A549 (cell line): ENCODE data around the gene CTTN. TPM values are rescaled to one million over a fixed set of nuclear protein-coding genes. Genes with fewer than 3 reads are reported as not detected.

Source experiments
- ATAC-seq, 2 experiments: fragments of 200-7000 bp in 1 of 2; fragments of >200 bp in 1 of 2; cut with Nextera tagmentation in 1 of 2; cut with Tn5 transposase in 1 of 2; 3 replicates each; pipeline versions ENCODE4 v1.8.0 to v1.9.1; 2018 to 2020; ENCODE audit warnings: mild to moderate bottlenecking in 1 of 2, moderate library complexity in 1 of 2
- CTCF ChIA-PET: fragments of 300-600 bp; sonication (Branson Sonifier 250); formaldehyde crosslinking; extraction: SDS; loops from one replicate; lab custom pipeline; 2021; ENCODE audit warnings: antibody characterized with exemption, inconsistent platforms; lab: Yijun Ruan, JAX
- POLR2A ChIA-PET: fragments of 350-600 bp; formaldehyde crosslinking; extraction: SDS; loops from one replicate; lab custom pipeline; 2021; ENCODE audit warnings: antibody characterized with exemption, inconsistent platforms; lab: Yijun Ruan, JAX
- DNase-seq, 2 experiments: peaks; one replicate each; pipeline versions ENCODE4 v3.0.0 to v3.0.0-alpha.2; 2011 to 2016; ENCODE audit warnings: low read depth in 1 of 2, low spot score in 1 of 2
- FAIRE-seq: peaks from 2 replicates; lab custom pipeline; 2011; peaks lifted over from hg19 to GRCh38; lab: Jason Lieb, UNC
- H3K27ac ChIP-seq, 2 experiments: fragments of >200 bp; sonication (Bioruptor Twin); formaldehyde crosslinking; 3 replicates each; pipeline ENCODE4 v1.5.1; 2016 to 2017
- H3K4me1 ChIP-seq: fragments of >200 bp; sonication (Bioruptor Twin); formaldehyde crosslinking; 3 replicates; pipeline ENCODE4 v1.6.1; 2016
- H3K4me2 ChIP-seq: fragments of >200 bp; sonication (Bioruptor Twin); formaldehyde crosslinking; 3 replicates; pipeline ENCODE4 v1.6.1; 2016
- H3K4me3 ChIP-seq: fragments of >200 bp; sonication (Bioruptor Twin); formaldehyde crosslinking; 3 replicates; pipeline ENCODE4 v1.5.1; 2016
- H3K9me3 ChIP-seq: fragments of >200 bp; sonication (Bioruptor Twin); formaldehyde crosslinking; 3 replicates; pipeline ENCODE4 v1.6.1; 2016
- BHLHE40 ChIP-seq: IDR thresholded peaks from 2 replicates; pipeline ENCODE4 v1.6.1; 2012; ENCODE audit warnings: low read depth, low read length, inconsistent platforms
- CBX2 ChIP-seq: fragments of 200-600 bp; sonication (generic); IDR thresholded peaks from 2 replicates; pipeline ENCODE4 v1.6.1; 2016; ENCODE audit warnings: low read depth, mild to moderate bottlenecking, borderline replicate concordance
- CEBPB ChIP-seq, 2 experiments: fragments of >200 bp in 1 of 2; sonication (Bioruptor Twin) in 1 of 2; formaldehyde crosslinking in 1 of 2; IDR thresholded peaks; 2 replicates each; pipeline ENCODE4 v1.6.1; 2012 to 2016
- CHD2 ChIP-seq: fragments of 150-350 bp; IDR thresholded peaks from 2 replicates; pipeline ENCODE4 v1.6.1; 2014; ENCODE audit warnings: low read length; ENCODE audit not compliant: partially characterized antibody
- EHMT2 ChIP-seq: fragments of 200-600 bp; sonication (generic); IDR thresholded peaks from 2 replicates; pipeline ENCODE4 v1.6.1; 2016; ENCODE audit warnings: antibody characterized with exemption, low read depth, mild to moderate bottlenecking, moderate library complexity
- EP300 ChIP-seq, 2 experiments: fragments of >200 bp; sonication (Bioruptor Twin); formaldehyde crosslinking; IDR thresholded peaks; 2 replicates in 1 of 2; 3 replicates in 1 of 2; pipeline ENCODE4 v1.6.1; 2016 to 2017
- FOSB ChIP-seq: fragments of 250-450 bp; sonication (Bioruptor Pico); IDR thresholded peaks from 2 replicates; pipeline ENCODE4 v1.5.0; 2020; ENCODE audit warnings: mild to moderate bottlenecking, moderate library complexity
- HDAC2 ChIP-seq: fragments of 200-600 bp; sonication (generic); IDR thresholded peaks from 2 replicates; pipeline ENCODE4 v1.6.1; 2016
- HMGXB4 ChIP-seq: fragments of 250-450 bp; sonication (Bioruptor Pico); IDR thresholded peaks from 2 replicates; pipeline ENCODE4 v1.5.0; 2021; ENCODE audit warnings: mild to moderate bottlenecking, moderate library complexity, borderline replicate concordance
- HOXB5 ChIP-seq: fragments of 250-450 bp; sonication (Bioruptor Pico); IDR thresholded peaks from 2 replicates; pipeline ENCODE4 v1.5.0; 2020; ENCODE audit warnings: mild to moderate bottlenecking, moderate library complexity
- JUNB ChIP-seq: fragments of >200 bp; sonication (Bioruptor Twin); formaldehyde crosslinking; IDR thresholded peaks from 2 replicates; pipeline ENCODE4 v1.6.1; 2016
- KDM5A ChIP-seq: fragments of 200-600 bp; sonication (generic); IDR thresholded peaks from 2 replicates; pipeline ENCODE4 v1.6.1; 2016; ENCODE audit warnings: antibody characterized with exemption, mild to moderate bottlenecking
- MAZ ChIP-seq: fragments of 150-350 bp; IDR thresholded peaks from 2 replicates; pipeline ENCODE4 v1.6.1; 2014; ENCODE audit warnings: antibody characterized with exemption, low read depth, low read length, borderline replicate concordance
- NPAS2 ChIP-seq: fragments of 250-450 bp; sonication (Bioruptor Pico); IDR thresholded peaks from 2 replicates; pipeline ENCODE4 v1.8.0; 2022; ENCODE audit warnings: mild to moderate bottlenecking, moderate library complexity, borderline replicate concordance
- NR3C1 ChIP-seq: fragments of >200 bp; sonication (Bioruptor Twin); formaldehyde crosslinking; IDR thresholded peaks from 3 replicates; pipeline ENCODE4 v1.6.1; 2017
- PHF8 ChIP-seq: fragments of 200-600 bp; sonication (generic); IDR thresholded peaks from 2 replicates; pipeline ENCODE4 v1.6.1; 2016; ENCODE audit warnings: low read depth, mild to moderate bottlenecking, antibody characterized with exemption, moderate library complexity, borderline replicate concordance
- POLR2A ChIP-seq: IDR thresholded peaks from 2 replicates; pipeline ENCODE4 v1.6.1; 2012; ENCODE audit warnings: mild to moderate bottlenecking, low read length
- RAD21 ChIP-seq, 2 experiments: fragments of >200 bp in 1 of 2; sonication (Bioruptor Twin) in 1 of 2; formaldehyde crosslinking in 1 of 2; IDR thresholded peaks in 1 of 2; conservative IDR thresholded peaks in 1 of 2; 2 replicates in 1 of 2; 3 replicates in 1 of 2; pipeline ENCODE4 v1.6.1; 2012 to 2018; ENCODE audit warnings: inconsistent platforms in 1 of 2
- RCOR1 ChIP-seq: fragments of 150-350 bp; IDR thresholded peaks from 2 replicates; pipeline ENCODE4 v1.6.1; 2014; ENCODE audit warnings: antibody characterized with exemption, low read length, low read depth
- RFX5 ChIP-seq: fragments of 450-650 bp; IDR thresholded peaks from 2 replicates; pipeline ENCODE4 v1.7.1; 2014; ENCODE audit warnings: antibody characterized with exemption, mild to moderate bottlenecking, moderate library complexity
- TP53 ChIP-seq: fragments of 250-450 bp; sonication (Bioruptor Pico); IDR thresholded peaks from 2 replicates; pipeline ENCODE4 v1.5.0; 2021; ENCODE audit warnings: mild to moderate bottlenecking, moderate library complexity
- USF2 ChIP-seq: fragments of 450-650 bp; IDR thresholded peaks from 2 replicates; pipeline ENCODE4 v1.6.1; 2014; ENCODE audit warnings: antibody characterized with exemption
- ZFP36 ChIP-seq: fragments of 450-650 bp; IDR thresholded peaks from 2 replicates; pipeline ENCODE4 v1.6.1; 2014; ENCODE audit warnings: borderline replicate concordance; ENCODE audit not compliant: partially characterized antibody
- ZSCAN20 ChIP-seq: fragments of 250-450 bp; sonication (Bioruptor Pico); IDR thresholded peaks from 2 replicates; pipeline ENCODE4 v1.8.0; 2022; ENCODE audit warnings: mild to moderate bottlenecking, moderate library complexity
- WGBS: methylation state at CpG from one replicate; pipeline ENCODE4 v1.1.6; 2017; ENCODE audit errors: missing lambda C conversion rate; 5-methylcytosine and 5-hydroxymethylcytosine counted together
- polyA plus RNA-seq, 4 experiments: library from polyadenylated mRNA; depleted of rRNA in 3 of 4; stranded (reverse); fragments of >200 nt; fragmentation: RNase III in 1 of 4; extraction: RNeasy Plus Mini Kit Qiagen cat#74134 plus additional on column Dnase treatment in 1 of 4; gene quantifications; 2 replicates in 3 of 4; 3 replicates in 1 of 4; pipeline ENCODE4 v1.2.3, GENCODE V29; 2011 to 2017
- TF ChIP-seq, protein P1 (sequence below): fragments of >200 bp; sonication (Bioruptor Twin); formaldehyde crosslinking; IDR thresholded peaks from 3 replicates; pipeline ENCODE4 v1.5.1; 2016
- TF ChIP-seq, protein P2 (sequence below): IDR thresholded peaks from 2 replicates; pipeline ENCODE4 v1.6.1; 2012
- TF ChIP-seq, protein P3 (sequence below): fragments of 250-450 bp; sonication (Bioruptor Pico); IDR thresholded peaks from 2 replicates; pipeline ENCODE4 v1.5.0; 2020; ENCODE audit warnings: low read depth, mild to moderate bottlenecking, moderate library complexity
- TF ChIP-seq, protein P4 (sequence below): IDR thresholded peaks from 2 replicates; pipeline ENCODE4 v1.6.1; 2012; ENCODE audit warnings: low read depth, borderline replicate concordance

CTTN gene
- polyA plus RNA-seq, 2 of the 4 experiments (the other 2 are of a cell fraction), result 140 to 214 TPM

GRCh38 chr11:70474710-70475109, 76.4 kb downstream of the CTTN start:
- TF ChIP-seq USF2 (no peak), ZFP36 (no peak), CBX2 (no peak), EHMT2 (no peak), PHF8 (no peak), CHD2 (no peak), RAD21 (conservative IDR thresholded peaks at IDR 0.05 in 1 of 2, IDR thresholded peaks at IDR 0.05 in 1 of 2) (no peak), NPAS2 (CRISPR knock-in tag) (no peak), HDAC2 (no peak), NR3C1 (no peak), RCOR1 (no peak), CEBPB (IDR thresholded peaks at IDR 0.05) (no peak), RFX5 (no peak), BHLHE40 (no peak), KDM5A (no peak), JUNB (no peak), EP300 (IDR thresholded peaks at IDR 0.05) (no peak), TP53 (CRISPR knock-in tag) (no peak)
- TF ChIP-seq, protein P1, sequence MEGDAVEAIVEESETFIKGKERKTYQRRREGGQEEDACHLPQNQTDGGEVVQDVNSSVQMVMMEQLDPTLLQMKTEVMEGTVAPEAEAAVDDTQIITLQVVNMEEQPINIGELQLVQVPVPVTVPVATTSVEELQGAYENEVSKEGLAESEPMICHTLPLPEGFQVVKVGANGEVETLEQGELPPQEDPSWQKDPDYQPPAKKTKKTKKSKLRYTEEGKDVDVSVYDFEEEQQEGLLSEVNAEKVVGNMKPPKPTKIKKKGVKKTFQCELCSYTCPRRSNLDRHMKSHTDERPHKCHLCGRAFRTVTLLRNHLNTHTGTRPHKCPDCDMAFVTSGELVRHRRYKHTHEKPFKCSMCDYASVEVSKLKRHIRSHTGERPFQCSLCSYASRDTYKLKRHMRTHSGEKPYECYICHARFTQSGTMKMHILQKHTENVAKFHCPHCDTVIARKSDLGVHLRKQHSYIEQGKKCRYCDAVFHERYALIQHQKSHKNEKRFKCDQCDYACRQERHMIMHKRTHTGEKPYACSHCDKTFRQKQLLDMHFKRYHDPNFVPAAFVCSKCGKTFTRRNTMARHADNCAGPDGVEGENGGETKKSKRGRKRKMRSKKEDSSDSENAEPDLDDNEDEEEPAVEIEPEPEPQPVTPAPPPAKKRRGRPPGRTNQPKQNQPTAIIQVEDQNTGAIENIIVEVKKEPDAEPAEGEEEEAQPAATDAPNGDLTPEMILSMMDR, result no peak
- TF ChIP-seq, protein P2, sequence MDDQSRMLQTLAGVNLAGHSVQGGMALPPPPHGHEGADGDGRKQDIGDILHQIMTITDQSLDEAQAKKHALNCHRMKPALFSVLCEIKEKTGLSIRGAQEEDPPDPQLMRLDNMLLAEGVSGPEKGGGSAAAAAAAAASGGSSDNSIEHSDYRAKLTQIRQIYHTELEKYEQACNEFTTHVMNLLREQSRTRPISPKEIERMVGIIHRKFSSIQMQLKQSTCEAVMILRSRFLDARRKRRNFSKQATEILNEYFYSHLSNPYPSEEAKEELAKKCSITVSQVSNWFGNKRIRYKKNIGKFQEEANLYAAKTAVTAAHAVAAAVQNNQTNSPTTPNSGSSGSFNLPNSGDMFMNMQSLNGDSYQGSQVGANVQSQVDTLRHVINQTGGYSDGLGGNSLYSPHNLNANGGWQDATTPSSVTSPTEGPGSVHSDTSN, result no peak
- TF ChIP-seq, all 56 proteins: peak for 0
- CTCF ChIA-PET, result interaction anchor here (3.1 kb wide), 1 partner anchor 9 kb away, joined by 13 read pairs; no protein-coding TSS in a partner anchor
- ATAC-seq, result no peak
- no peaks in the 10 kb centered on the region for H3K9me3 ChIP-seq
- H3K27ac ChIP-seq, result no peak overlapping the region
- DNase-seq, result no peak
- no peaks in the 10 kb centered on the region for H3K4me1 ChIP-seq
- no peak overlapping the region for H3K4me2 ChIP-seq
- WGBS, result 88% methylated on average over 8 of the region's 8 CpGs
- POLR2A ChIA-PET, result no interaction called here
- FAIRE-seq, result no peak
- H3K4me3 ChIP-seq, result no peak overlapping the region

DNA sequence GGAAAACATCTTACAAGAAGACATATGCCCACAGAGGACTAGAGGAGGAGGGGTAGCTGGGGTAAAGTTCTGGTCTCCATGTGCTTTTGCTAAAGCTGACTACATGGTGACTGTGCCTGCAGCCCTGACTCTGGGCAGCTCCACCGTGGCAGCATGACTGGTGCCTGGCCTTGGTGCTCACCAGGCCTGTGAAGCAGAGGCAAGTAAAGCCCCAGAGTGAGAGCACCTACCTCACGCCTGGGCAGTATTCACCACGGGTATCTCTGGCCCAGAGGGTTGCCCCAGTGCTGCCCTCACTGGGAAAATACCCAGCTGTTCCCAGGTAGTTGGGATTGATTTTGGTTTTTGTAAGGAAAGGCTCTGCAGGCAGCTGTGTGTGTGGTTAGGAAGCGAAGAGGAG, 78.3 kb downstream of the CTTN start:
- H3K4me2 ChIP-seq, result no peak overlapping the region
- no peak overlapping the region for H3K4me3 ChIP-seq
- peaks cover 3% of the 10 kb centered on the region for H3K4me1 ChIP-seq
- CTCF ChIA-PET, result interaction anchor here (1.5 to 3.1 kb wide), 3 partner anchors 10 to 280 kb away, joined by 3 to 13 read pairs (median 4); no protein-coding TSS in a partner anchor
- POLR2A ChIA-PET, result no interaction called here
- DNase-seq (no peak), FAIRE-seq (no peak), ATAC-seq (no peak)
- H3K27ac ChIP-seq, result no peak overlapping the region
- 62% methylated on average over 3 of the region's 4 CpGs for WGBS
- no peaks in the 10 kb centered on the region for H3K9me3 ChIP-seq
- TF ChIP-seq USF2 (no peak), PHF8 (no peak), POLR2A (no peak), MAZ (no peak), EHMT2 (no peak), KDM5A (no peak), ZSCAN20 (CRISPR knock-in tag) (no peak), FOSB (CRISPR knock-in tag) (no peak), RAD21 (conservative IDR thresholded peaks at IDR 0.05 in 1 of 2, IDR thresholded peaks at IDR 0.05 in 1 of 2) (no peak), HOXB5 (no peak), HMGXB4 (no peak)
- TF ChIP-seq, protein P3, sequence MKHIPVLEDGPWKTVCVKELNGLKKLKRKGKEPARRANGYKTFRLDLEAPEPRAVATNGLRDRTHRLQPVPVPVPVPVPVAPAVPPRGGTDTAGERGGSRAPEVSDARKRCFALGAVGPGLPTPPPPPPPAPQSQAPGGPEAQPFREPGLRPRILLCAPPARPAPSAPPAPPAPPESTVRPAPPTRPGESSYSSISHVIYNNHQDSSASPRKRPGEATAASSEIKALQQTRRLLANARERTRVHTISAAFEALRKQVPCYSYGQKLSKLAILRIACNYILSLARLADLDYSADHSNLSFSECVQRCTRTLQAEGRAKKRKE (CRISPR knock-in tag), result no peak
- TF ChIP-seq, protein P4, sequence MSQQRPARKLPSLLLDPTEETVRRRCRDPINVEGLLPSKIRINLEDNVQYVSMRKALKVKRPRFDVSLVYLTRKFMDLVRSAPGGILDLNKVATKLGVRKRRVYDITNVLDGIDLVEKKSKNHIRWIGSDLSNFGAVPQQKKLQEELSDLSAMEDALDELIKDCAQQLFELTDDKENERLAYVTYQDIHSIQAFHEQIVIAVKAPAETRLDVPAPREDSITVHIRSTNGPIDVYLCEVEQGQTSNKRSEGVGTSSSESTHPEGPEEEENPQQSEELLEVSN, result no peak
- TF ChIP-seq, protein P1, result no peak
